Gastroesophageal sphincter (tissue), 4 donors: Measurements from ENCODE around the gene IRAK4. TPM values are rescaled to one million over a fixed set of nuclear protein-coding genes. Genes with fewer than 3 reads are reported as not detected.

ENCODE experiments used
- ATAC-seq: fragments of 150-250 bp; one replicate; pipeline ENCODE4 v1.9.1; 2016; ENCODE audit warnings: mild to moderate bottlenecking, moderate library complexity
- H3K27ac ChIP-seq, 4 donors: fragments of 200-600 bp; sonication (generic) in 3 of 4; 1 replicate in 3 of 4; 2 replicates in 1 of 4; pipeline ENCODE4 v1.5.1; 2016 to 2019
- H3K27me3 ChIP-seq: fragments of 200-600 bp; sonication (generic); one replicate; pipeline ENCODE4 v1.5.1; 2019
- H3K36me3 ChIP-seq, 2 donors: fragments of 200-600 bp; sonication (generic); one replicate each; pipeline ENCODE4 v1.5.1; 2019; ENCODE audit warnings: control low read depth in 1 of 2
- H3K4me1 ChIP-seq, 3 donors: fragments of 200-600 bp; sonication (generic); 1 replicate in 2 of 3; 2 replicates in 1 of 3; pipeline ENCODE4 v1.5.1; 2016 to 2019; ENCODE audit warnings: control low read depth in 2 of 3
- H3K4me3 ChIP-seq, 2 donors: fragments of 200-600 bp; sonication (generic); one replicate each; pipeline ENCODE4 v1.5.1; 2019; ENCODE audit warnings: mild to moderate bottlenecking in 1 of 2, moderate library complexity in 1 of 2
- H3K9me3 ChIP-seq, 3 donors: fragments of 200-600 bp; sonication (generic); one replicate each; pipeline ENCODE4 v1.5.1; 2017 to 2019; ENCODE audit warnings: control low read depth in 2 of 3
- CTCF ChIP-seq, 4 experiments: fragments of 200-600 bp in 2 of 4; fragments of 450-650 bp in 2 of 4; sonication (generic) in 1 of 4; IDR thresholded peaks; one replicate each; pipeline ENCODE4 v1.5.1; 2017 to 2019; ENCODE audit warnings: antibody characterized with exemption in 4 of 4, mild to moderate bottlenecking in 2 of 4, moderate library complexity in 2 of 4
- EP300 ChIP-seq: sonication (generic); formaldehyde crosslinking; IDR thresholded peaks from one replicate; pipeline ENCODE4 v1.6.1; 2017; ENCODE audit warnings: antibody characterized with exemption, mild to moderate bottlenecking
- POLR2A ChIP-seq, 2 donors: fragments of 450-650 bp; IDR thresholded peaks; one replicate each; pipeline ENCODE4 v1.6.1; 2017; ENCODE audit warnings: antibody characterized with exemption in 2 of 2, mild to moderate bottlenecking in 2 of 2, moderate library complexity in 1 of 2
- POLR2AphosphoS5 ChIP-seq: sonication (generic); formaldehyde crosslinking; IDR thresholded peaks from one replicate; pipeline ENCODE4 v1.6.1; 2017; ENCODE audit warnings: antibody characterized with exemption
- WGBS, 2 donors: methylation state at CpG; one replicate each; pipeline ENCODE4 v1.1.5; 2018; ENCODE audit warnings: low coverage in 1 of 2; 5-methylcytosine and 5-hydroxymethylcytosine counted together
- total RNA-seq, 4 donors: library from RNA; depleted of rRNA; stranded (reverse); fragments of >200 nt; gene quantifications; one replicate each; pipeline ENCODE4 v1.1.0, GENCODE V29; 2016

Gene IRAK4
- total RNA-seq, 4 donors from 2014 or later = 15.3 to 36.6 (median 20.0) TPM

GRCh38 chr12:43763769-43764168 is 5.0 kb downstream of the IRAK4 start:
- H3K4me3 ChIP-seq = no peak overlapping the region
- no peaks in the 10 kb centered on the region for H3K9me3 ChIP-seq
- H3K36me3 ChIP-seq = peaks cover 0 to 6% of the 10 kb centered on the region in 2 donors
- TF ChIP-seq POLR2A (IDR thresholded peaks at IDR 0.05) (no peak), EP300 (no peak), POLR2AphosphoS5 (no peak), CTCF (IDR thresholded peaks at IDR 0.05) (no peak)
- H3K27me3 ChIP-seq = no peaks in the 10 kb centered on the region
- no peak overlapping the region for H3K27ac ChIP-seq
- ATAC-seq = no peak
- peaks cover 6 to 24% (median 14%) of the 10 kb centered on the region in 3 donors for H3K4me1 ChIP-seq

- H3K27ac ChIP-seq = no peak overlapping the region
- ATAC-seq = no peak
- TF ChIP-seq POLR2A (IDR thresholded peaks at IDR 0.05) (no peak), CTCF (IDR thresholded peaks at IDR 0.05) (no peak), POLR2AphosphoS5 (no peak), EP300 (no peak)
- peaks cover 6 to 22% (median 13%) of the 10 kb centered on the region in 3 donors for H3K4me1 ChIP-seq
- H3K27me3 ChIP-seq = no peaks in the 10 kb centered on the region
- H3K4me3 ChIP-seq = no peak overlapping the region
- H3K36me3 ChIP-seq = peaks cover 0 to 14% of the 10 kb centered on the region in 2 donors
- H3K9me3 ChIP-seq = no peaks in the 10 kb centered on the region
These were observed 5.8 kb downstream of the IRAK4 start for GRCh38 chr12:43764528-43764927.

GRCh38 chr12:43766291-43766690 is 7.5 kb downstream of the IRAK4 start:
- TF ChIP-seq EP300 (no peak), POLR2A (IDR thresholded peaks at IDR 0.05) (no peak), POLR2AphosphoS5 (no peak), CTCF (IDR thresholded peaks at IDR 0.05) (no peak)
- no peaks in the 10 kb centered on the region for H3K9me3 ChIP-seq
- H3K27me3 ChIP-seq = no peaks in the 10 kb centered on the region
- H3K4me3 ChIP-seq = no peak overlapping the region
- no peak overlapping the region for H3K27ac ChIP-seq
- peaks cover 0 to 5% (median 0%) of the 10 kb centered on the region in 3 donors for H3K4me1 ChIP-seq
- H3K36me3 ChIP-seq = peaks cover 3 to 29% of the 10 kb centered on the region in 2 donors
- ATAC-seq = no peak

- H3K9me3 ChIP-seq = no peaks in the 10 kb centered on the region
- H3K27me3 ChIP-seq = no peaks in the 10 kb centered on the region
- no peak overlapping the region for H3K27ac ChIP-seq
- H3K36me3 ChIP-seq = peaks cover under 1 to 87% of the 10 kb centered on the region in 2 donors
- no peaks in the 10 kb centered on the region for H3K4me1 ChIP-seq
- TF ChIP-seq POLR2AphosphoS5 (no peak), POLR2A (IDR thresholded peaks at IDR 0.05) (no peak), EP300 (no peak), CTCF (IDR thresholded peaks at IDR 0.05) (peak in 1 of 4 experiments; percentile 34)
- WGBS, 2 donors = 48 to 55% methylated on average over 3 of the region's 3 CpGs
- ATAC-seq = no peak
- H3K4me3 ChIP-seq = no peak overlapping the region
These were observed 17.7 kb downstream of the IRAK4 start for GRCh38 chr12:43776498-43776897.

- H3K27ac ChIP-seq = no peak overlapping the region
- no peaks in the 10 kb centered on the region for H3K9me3 ChIP-seq
- H3K27me3 ChIP-seq = no peaks in the 10 kb centered on the region
- TF ChIP-seq POLR2A (IDR thresholded peaks at IDR 0.05) = no peak
- no peak for TF ChIP-seq POLR2AphosphoS5
- no peak for TF ChIP-seq CTCF (IDR thresholded peaks at IDR 0.05)
- TF ChIP-seq EP300 = no peak
- no peaks in the 10 kb centered on the region for H3K4me1 ChIP-seq
- ATAC-seq = no peak
- H3K36me3 ChIP-seq = peaks cover 0 to 64% of the 10 kb centered on the region in 2 donors
- H3K4me3 ChIP-seq = no peak overlapping the region
These were observed 28.3 kb downstream of the IRAK4 start for GRCh38 chr12:43786899-43787693.
